HepG2 (cell line): ENCODE measurements around the gene LRRC3. TPM values are rescaled to one million over a fixed set of nuclear protein-coding genes. Genes with fewer than 3 reads are reported as not detected.

ENCODE experiments used
- ATAC-seq: fragments of 200-7000 bp; cut with Tn5 transposase; 3 replicates; pipeline ENCODE4 v1.9.1; 2020; ENCODE audit warnings: mild to moderate bottlenecking, moderate library complexity
- BruUV-seq: library from RNA; stranded (reverse); fragments of 400-500 nt; replicated peaks from 2 replicates; lab custom pipeline; 2021; lab: Mats Ljungman, UMichigan
- CTCF ChIA-PET: fragments of 300-600 bp; formaldehyde crosslinking; extraction: SDS; loops from one replicate; lab custom pipeline; 2021; ENCODE audit warnings: low total read pairs, inconsistent platforms, low intra/inter-chr PET ratio; lab: Yijun Ruan, JAX
- POLR2A ChIA-PET: fragments of 350-600 bp; sonication (Branson Sonifier 250); formaldehyde crosslinking; loops from one replicate; lab custom pipeline; 2020; ENCODE audit warnings: antibody characterized with exemption, inconsistent platforms; lab: Yijun Ruan, JAX
- DNase-seq: peaks from one replicate; pipeline ENCODE4 v3.0.0-alpha.2; 2015; ENCODE audit warnings: low spot score
- FAIRE-seq: peaks from 3 replicates; lab custom pipeline; 2011; peaks lifted over from hg19 to GRCh38; lab: Jason Lieb, UNC
- H2AFZ ChIP-seq: one replicate; pipeline ENCODE4 v1.6.1; 2011; ENCODE audit warnings: low read length, inconsistent platforms
- H3K27ac ChIP-seq: fragments of 300-600 bp; 3 replicates; pipeline ENCODE4 v1.8.0; 2011; ENCODE audit warnings: mixed run types, mild to moderate bottlenecking, mixed read lengths, low read length, inconsistent platforms; ENCODE audit not compliant: insufficient read depth; ENCODE audit errors: extremely low read length
- H3K27me3 ChIP-seq, 2 experiments: fragments of 200-600 bp in 1 of 2; 2 replicates in 1 of 2; 3 replicates in 1 of 2; pipeline versions ENCODE4 v1.6.0 to v1.8.0; 2011; ENCODE audit warnings: low read length in 2 of 2, mild to moderate bottlenecking in 2 of 2, moderate library complexity in 2 of 2, inconsistent platforms in 1 of 2; ENCODE audit not compliant: insufficient read depth in 2 of 2, control insufficient read depth in 1 of 2
- H3K36me3 ChIP-seq, 2 experiments: fragments of 200-600 bp in 1 of 2; replicated peaks in 1 of 2; 2 replicates in 1 of 2; 3 replicates in 1 of 2; pipeline versions ENCODE4 v1.5.1 to v1.8.0; 2011; ENCODE audit warnings: low read length in 2 of 2, inconsistent platforms in 1 of 2; ENCODE audit not compliant: insufficient read depth in 2 of 2, control insufficient read depth in 1 of 2
- H3K4me1 ChIP-seq: 2 replicates; pipeline ENCODE4 v1.5.1; 2012; ENCODE audit warnings: low read length, inconsistent platforms; ENCODE audit not compliant: insufficient read depth
- H3K4me2 ChIP-seq: 2 replicates; pipeline ENCODE4 v1.6.0; 2011; ENCODE audit warnings: low read depth, low read length, inconsistent platforms
- H3K4me3 ChIP-seq, 3 experiments: fragments of 200-600 bp in 1 of 3; sonication (generic), shearing (Covaris generic) in 1 of 3; replicated peaks in 1 of 3; 2 replicates each; pipeline ENCODE4 v1.5.1; 2011 to 2016; ENCODE audit warnings: low read length in 3 of 3, inconsistent platforms in 2 of 3, low read depth in 2 of 3, mild to moderate bottlenecking in 2 of 3, control low read depth in 1 of 3, mixed read lengths in 1 of 3; ENCODE audit not compliant: insufficient read depth in 1 of 3
- H3K79me2 ChIP-seq: one replicate; pipeline ENCODE4 v1.6.1; 2011; ENCODE audit warnings: low read length, inconsistent platforms; ENCODE audit not compliant: insufficient read depth
- H3K9ac ChIP-seq: 2 replicates; pipeline ENCODE4 v1.6.0; 2011; ENCODE audit warnings: mild to moderate bottlenecking, low read depth, low read length, inconsistent platforms; ENCODE audit not compliant: insufficient read depth
- H3K9me3 ChIP-seq: 2 replicates; pipeline ENCODE4 v1.5.1; 2012; ENCODE audit warnings: mild to moderate bottlenecking, low read length
- H4K20me1 ChIP-seq: 2 replicates; pipeline ENCODE4 v1.6.0; 2011; ENCODE audit warnings: inconsistent platforms, mild to moderate bottlenecking, low read length, moderate library complexity; ENCODE audit not compliant: insufficient read depth
- AGO2 ChIP-seq: fragments of 200-400 bp; formaldehyde crosslinking; optimal IDR thresholded peaks from 2 replicates; pipeline ENCODE3; 2017; ENCODE audit warnings: mild to moderate bottlenecking, low read depth, low read length, moderate library complexity
- ARNTL ChIP-seq: sonication (generic); formaldehyde crosslinking; IDR thresholded peaks from 2 replicates; pipeline ENCODE4 v1.4.0; 2020; ENCODE audit warnings: mild to moderate bottlenecking, missing genetic modification reagents
- FOXP4 ChIP-seq: sonication (generic); formaldehyde crosslinking; IDR thresholded peaks from 2 replicates; pipeline ENCODE4 v1.4.0; 2020; ENCODE audit warnings: missing genetic modification reagents
- HNRNPLL ChIP-seq: fragments of 200-400 bp; formaldehyde crosslinking; IDR thresholded peaks from 2 replicates; pipeline ENCODE4 v1.6.1; 2017; ENCODE audit warnings: mild to moderate bottlenecking, low read depth, low read length; ENCODE audit not compliant: poor library complexity, severe bottlenecking
- JARID2 ChIP-seq: sonication (generic); formaldehyde crosslinking; IDR thresholded peaks from 2 replicates; pipeline ENCODE4 v1.8.1; 2023; ENCODE audit warnings: missing genetic modification reagents, inconsistent platforms; ENCODE audit not compliant: insufficient replicate concordance
- RBFOX2 ChIP-seq: fragments of 200-400 bp; formaldehyde crosslinking; IDR thresholded peaks from 2 replicates; pipeline ENCODE4 v1.6.1; 2017; ENCODE audit warnings: low read depth, mild to moderate bottlenecking, low read length
- SMARCC2 ChIP-seq: fragments of 450-650 bp; IDR thresholded peaks from 2 replicates; pipeline ENCODE4 v1.6.1; 2017; ENCODE audit warnings: antibody characterized with exemption, mild to moderate bottlenecking
- ZNF18 ChIP-seq: sonication (generic); formaldehyde crosslinking; IDR thresholded peaks from 2 replicates; pipeline ENCODE4 v1.8.0; 2022; ENCODE audit warnings: mild to moderate bottlenecking, missing genetic modification reagents; ENCODE audit not compliant: insufficient replicate concordance
- ZNF784 ChIP-seq: sonication (generic); formaldehyde crosslinking; IDR thresholded peaks from 2 replicates; pipeline ENCODE4 v1.5.1; 2020; ENCODE audit warnings: missing genetic modification reagents, mild to moderate bottlenecking, borderline replicate concordance
- WGBS: methylation state at CpG from one replicate; pipeline ENCODE4 v1.1.6; 2017; ENCODE audit warnings: low lambda C conversion rate; 5-methylcytosine and 5-hydroxymethylcytosine counted together
- in situ Hi-C: cut with HindIII; loops from 2 replicates; pipeline ENCODE4 v1.10.0; 2017; ENCODE audit warnings: low pct_unique_long_range_greater_than_20kb; ENCODE audit not compliant: extremely low pct_ligation_motif_present
- intact Hi-C: fragments of 100-400 bp; cut with micrococcal nuclease; formaldehyde crosslinking; loops from one replicate; pipeline ENCODE4 v1.10.0; 2022; ENCODE audit not compliant: unreplicated experiment
- polyA plus RNA-seq, 8 experiments: library from polyadenylated mRNA; depleted of rRNA in 3 of 8; stranded (reverse) in 7 of 8; unstranded in 1 of 8; fragments of >200 nt; fragmentation: Illumina TruSeq in 4 of 8; extraction: Trizol in 4 of 8; gene quantifications; 2 replicates each; pipeline versions ENCODE4 v1.2.1 to v1.2.3, GENCODE V29; 2011 to 2016; ENCODE audit warnings: low read depth in 4 of 8, missing spikeins in 1 of 8, mixed read lengths in 1 of 8; ENCODE audit not compliant: insufficient read depth in 1 of 8
- total RNA-seq, 5 experiments: library from RNA; depleted of rRNA; stranded (reverse); fragments of >200 nt; fragmentation: Illumina TruSeq; extraction: Trizol; gene quantifications; 2 replicates each; pipeline ENCODE4 v1.2.3, GENCODE V29; 2016; ENCODE audit warnings: low read depth in 1 of 5

Gene LRRC3
- total and polyA plus RNA-seq, 2 of the 13 experiments (the other 11 are each of a cell fraction or from before 2014, with no cell fraction given) = 4.8 to 16.5 TPM

- TF ChIP-seq ARNTL = no peak
- TF ChIP-seq HNRNPLL = no peak
- no peak for TF ChIP-seq SMARCC2
- no peak for TF ChIP-seq ZNF18 (CRISPR knock-in tag)
- no peak for TF ChIP-seq JARID2
- TF ChIP-seq FOXP4 (CRISPR knock-in tag) = no peak
These were observed 39.1 kb downstream of the LRRC3 start (continued) for GRCh38 chr21:44494418-44494817.

GRCh38 chr21:44494956-44495355 lies 39.6 kb downstream of the LRRC3 start:
- no peaks in the 10 kb centered on the region for H3K27me3 ChIP-seq
- CTCF ChIA-PET = no interaction called here
- FAIRE-seq = no peak

More at GRCh38 chr21:44494956-44495355, 39.6 kb downstream of the LRRC3 start:
- TF ChIP-seq ZNF784 (CRISPR knock-in tag) (no peak), RBFOX2 (peak; percentile 23; the same call in 1 of the 2 replicates), AGO2 (peak; percentile 34)
- H3K4me1 ChIP-seq = peaks cover 37% of the 10 kb centered on the region
- POLR2A ChIA-PET = interaction anchor here (2.9 to 3.8 kb wide), 2 partner anchors 11 to 12 kb away, joined by 12 to 28 read pairs; no protein-coding TSS in a partner anchor
- H3K79me2 ChIP-seq = no peaks in the 10 kb centered on the region
- H3K4me2 ChIP-seq = no peak overlapping the region
- no peak overlapping the region for H3K27ac ChIP-seq
- no peak for ATAC-seq
- no peak overlapping the region for H3K9ac ChIP-seq
- H3K36me3 ChIP-seq = peaks cover 4 to 17% of the 10 kb centered on the region in 2 experiments; a peak in 4 of 5 replicates
- intact Hi-C loops = no loop called here
- H3K4me3 ChIP-seq = no peak overlapping the region
- no peak for DNase-seq
- no peak overlapping the region for H2AFZ ChIP-seq
- in situ Hi-C loops = no loop called here
- BruUV-seq = no TSS peak
- H3K9me3 ChIP-seq = peaks cover 19% of the 10 kb centered on the region
- 95% methylated on average over 12 of the region's 13 CpGs for WGBS
- no peaks in the 10 kb centered on the region for H4K20me1 ChIP-seq
